ENCODE data around the gene CNTNAP2.

The CNTNAP2 gene

GRCh38 chr7:146982482-146982881, 865.9 kb downstream of the CNTNAP2 start:
- DNase-seq (ENCODE audit: low read depth in 4 of 4, low spot score in 1 of 4), result no peak

- DNase-seq (ENCODE audit: low read depth in 4 of 4, low spot score in 1 of 4), result no peak
Measured at GRCh38 chr7:146991596-146991995, 875.0 kb downstream of the CNTNAP2 start.

- no peak for DNase-seq (ENCODE audit: low read depth in 4 of 4, low spot score in 1 of 4)
Measured at GRCh38 chr7:146993764-146994163, 877.2 kb downstream of the CNTNAP2 start.

GRCh38 chr7:147008530-147008929, 891.9 kb downstream of the CNTNAP2 start:
- DNase-seq (ENCODE audit: low read depth in 4 of 4, low spot score in 1 of 4), result no peak

GRCh38 chr7:147012666-147013065, 896.1 kb downstream of the CNTNAP2 start:
- no peak for DNase-seq (ENCODE audit: low read depth in 4 of 4, low spot score in 1 of 4)

- DNase-seq (ENCODE audit: low read depth in 4 of 4, low spot score in 1 of 4), result no peak
Measured at GRCh38 chr7:147013825-147014224, 897.2 kb downstream of the CNTNAP2 start.

GRCh38 chr7:147014286-147014955, 897.8 kb downstream of the CNTNAP2 start:
- DNase-seq (ENCODE audit: low read depth in 4 of 4, low spot score in 1 of 4), result no peak

GRCh38 chr7:147015999-147016398, 899.4 kb downstream of the CNTNAP2 start:
- DNase-seq (ENCODE audit: low read depth in 4 of 4, low spot score in 1 of 4), result no peak

- DNase-seq (ENCODE audit: low read depth in 4 of 4, low spot score in 1 of 4), result no peak
Measured at GRCh38 chr7:147022056-147022455, 905.5 kb downstream of the CNTNAP2 start.

GRCh38 chr7:147023440-147023839, 906.8 kb downstream of the CNTNAP2 start:
- DNase-seq (ENCODE audit: low read depth in 4 of 4, low spot score in 1 of 4), result no peak

GRCh38 chr7:147029953-147030352, 913.4 kb downstream of the CNTNAP2 start:
- DNase-seq (ENCODE audit: low read depth in 4 of 4, low spot score in 1 of 4), result no peak

GRCh38 chr7:147033641-147034040, 917.0 kb downstream of the CNTNAP2 start:
- no peak for DNase-seq (ENCODE audit: low read depth in 4 of 4, low spot score in 1 of 4)

- DNase-seq (ENCODE audit: low read depth in 4 of 4, low spot score in 1 of 4), result no peak
Measured at GRCh38 chr7:147041438-147041837, 924.8 kb downstream of the CNTNAP2 start.

GRCh38 chr7:147044941-147045340, 928.3 kb downstream of the CNTNAP2 start:
- no peak for DNase-seq (ENCODE audit: low read depth in 4 of 4, low spot score in 1 of 4)

GRCh38 chr7:147047696-147048095, 931.1 kb downstream of the CNTNAP2 start:
- no peak for DNase-seq (ENCODE audit: low read depth in 4 of 4, low spot score in 1 of 4)

GRCh38 chr7:147048864-147049263, 932.3 kb downstream of the CNTNAP2 start:
- no peak for DNase-seq (ENCODE audit: low read depth in 4 of 4, low spot score in 1 of 4)

- no peak for DNase-seq (ENCODE audit: low read depth in 4 of 4, low spot score in 1 of 4)
Measured at GRCh38 chr7:147052818-147053217, 936.2 kb downstream of the CNTNAP2 start.

- no peak for DNase-seq (ENCODE audit: low read depth in 4 of 4, low spot score in 1 of 4)
Measured at GRCh38 chr7:147053746-147054145, 937.1 kb downstream of the CNTNAP2 start.

- no peak for DNase-seq (ENCODE audit: low read depth in 4 of 4, low spot score in 1 of 4)
Measured at GRCh38 chr7:147060070-147060469, 943.5 kb downstream of the CNTNAP2 start.

GRCh38 chr7:147062897-147063296, 946.3 kb downstream of the CNTNAP2 start:
- no peak for DNase-seq (ENCODE audit: low read depth in 4 of 4, low spot score in 1 of 4)

GRCh38 chr7:147068842-147069241, 952.2 kb downstream of the CNTNAP2 start:
- DNase-seq (ENCODE audit: low read depth in 4 of 4, low spot score in 1 of 4), result no peak

- no peak for DNase-seq (ENCODE audit: low read depth in 4 of 4, low spot score in 1 of 4)
Measured at GRCh38 chr7:147069771-147070170, 953.2 kb downstream of the CNTNAP2 start.

GRCh38 chr7:147070886-147071285, 954.3 kb downstream of the CNTNAP2 start:
- DNase-seq (ENCODE audit: low read depth in 4 of 4, low spot score in 1 of 4), result no peak

Data from stimulated activated CD4-positive, alpha-beta T cell treated with anti-CD3 and anti-CD28 coated beads, Interleukin-1b, Interleukin-23, amount 100 ng/mL, for 24 hours (primary cell).